ENCODE results near the gene TIRAP.

Gene TIRAP

GRCh38 chr11:126310200-126310991 lies 27.5 kb downstream of the TIRAP start:
- TF ChIP-seq CTCF (IDR thresholded peaks at IDR 0.05; ENCODE audit: low read length, missing control alignments) = peak; percentile 95
- DNase-seq (ENCODE audit: low read depth) = peak; percentile 85
- H3K4me3 ChIP-seq (replicated peaks; ENCODE audit: low read depth, low read length) = no peak overlapping the region

- no peak for TF ChIP-seq CTCF (IDR thresholded peaks at IDR 0.05; ENCODE audit: low read length, missing control alignments)
- no peak for DNase-seq (ENCODE audit: low read depth)
- H3K4me3 ChIP-seq (replicated peaks; ENCODE audit: low read depth, low read length) = no peak overlapping the region
These were observed 28.1 kb downstream of the TIRAP start for GRCh38 chr11:126310992-126311310.

GRCh38 chr11:126311401-126312291 lies 28.8 kb downstream of the TIRAP start:
- TF ChIP-seq CTCF (IDR thresholded peaks at IDR 0.05; ENCODE audit: low read length, missing control alignments) = no peak
- DNase-seq (ENCODE audit: low read depth) = no peak
- no peak overlapping the region for H3K4me3 ChIP-seq (replicated peaks; ENCODE audit: low read depth, low read length)

GRCh38 chr11:126312961-126313360 lies 30.1 kb downstream of the TIRAP start:
- TF ChIP-seq CTCF (IDR thresholded peaks at IDR 0.05; ENCODE audit: low read length, missing control alignments) = no peak
- H3K4me3 ChIP-seq (replicated peaks; ENCODE audit: low read depth, low read length) = no peak overlapping the region
- DNase-seq (ENCODE audit: low read depth) = no peak

- no peak overlapping the region for H3K4me3 ChIP-seq (replicated peaks; ENCODE audit: low read depth, low read length)
- no peak for TF ChIP-seq CTCF (IDR thresholded peaks at IDR 0.05; ENCODE audit: low read length, missing control alignments)
- DNase-seq (ENCODE audit: low read depth) = no peak
These were observed 30.9 kb downstream of the TIRAP start for GRCh38 chr11:126313826-126314225.

GRCh38 chr11:126317432-126317755 lies 34.5 kb downstream of the TIRAP start:
- no peak for DNase-seq (ENCODE audit: low read depth)
- no peak overlapping the region for H3K4me3 ChIP-seq (replicated peaks; ENCODE audit: low read depth, low read length)
- no peak for TF ChIP-seq CTCF (IDR thresholded peaks at IDR 0.05; ENCODE audit: low read length, missing control alignments)
